H1 (cell line): ENCODE results near the gene NXN. TPM values are rescaled to one million over a fixed set of nuclear protein-coding genes. Genes with fewer than 3 reads are reported as not detected.

ENCODE experiments used
- CTCF ChIA-PET: fragments of 300-600 bp; sonication (Branson Sonifier 250); formaldehyde crosslinking; loops from one replicate; lab custom pipeline; 2021; ENCODE audit not compliant: partially characterized antibody; lab: Charles Lee
- POLR2A ChIA-PET: fragments of 300-600 bp; sonication (Branson Sonifier 250); formaldehyde crosslinking; loops from one replicate; lab custom pipeline; 2021; ENCODE audit warnings: inconsistent platforms; ENCODE audit not compliant: partially characterized antibody; lab: Charles Lee
- DNase-seq, 2 experiments: peaks; one replicate each; pipeline versions ENCODE4 v3.0.0 to v3.0.0-alpha.2; 2010 to 2022; ENCODE audit warnings: low spot score in 2 of 2, low read depth in 1 of 2, mixed read lengths in 1 of 2
- FAIRE-seq: peaks from 2 replicates; lab custom pipeline; 2011; peaks lifted over from hg19 to GRCh38; lab: Jason Lieb, UNC
- H2AFZ ChIP-seq: 2 replicates; pipeline ENCODE4 v1.8.1; 2012; ENCODE audit warnings: low read length, inconsistent platforms
- H2AK5ac ChIP-seq: 2 replicates; pipeline ENCODE4 v1.6.1; 2013; ENCODE audit warnings: low read depth, low read length
- H2BK120ac ChIP-seq: replicated peaks from 2 replicates; pipeline ENCODE3; 2013; ENCODE audit warnings: low read depth, low read length, inconsistent platforms
- H2BK12ac ChIP-seq: 2 replicates; pipeline ENCODE4 v1.6.1; 2013; ENCODE audit warnings: low read depth, low read length
- H2BK15ac ChIP-seq: 2 replicates; pipeline ENCODE4 v1.6.1; 2013; ENCODE audit warnings: low read length
- H2BK20ac ChIP-seq: 2 replicates; pipeline ENCODE4 v1.6.1; 2013; ENCODE audit warnings: low read length
- H2BK5ac ChIP-seq: 2 replicates; pipeline ENCODE4 v1.6.1; 2013; ENCODE audit warnings: low read depth, low read length
- H3K14ac ChIP-seq: 2 replicates; pipeline ENCODE4 v1.6.1; 2013; ENCODE audit warnings: inconsistent platforms; ENCODE audit not compliant: insufficient read length
- H3K18ac ChIP-seq: 2 replicates; pipeline ENCODE4 v1.6.1; 2013; ENCODE audit warnings: low read length; ENCODE audit errors: extremely low read depth
- H3K23ac ChIP-seq: 2 replicates; pipeline ENCODE4 v1.6.1; 2013; ENCODE audit warnings: inconsistent platforms; ENCODE audit not compliant: insufficient read length
- H3K23me2 ChIP-seq: 2 replicates; pipeline ENCODE4 v1.6.1; 2013; ENCODE audit warnings: low read depth, low read length
- H3K27ac ChIP-seq: 2 replicates; pipeline ENCODE4 v1.6.1; 2011; ENCODE audit warnings: low read depth, low read length, inconsistent platforms
- H3K27me3 ChIP-seq, 4 experiments: replicated peaks in 1 of 4; 1 replicate in 1 of 4; 2 replicates in 3 of 4; pipeline versions ENCODE4 v1.6.1 to v1.8.1; 2011 to 2013; ENCODE audit warnings: low read length in 3 of 4, mild to moderate bottlenecking in 3 of 4, inconsistent platforms in 2 of 4, mixed read lengths in 2 of 4, moderate library complexity in 1 of 4; ENCODE audit not compliant: control insufficient read depth in 3 of 4, insufficient read depth in 3 of 4; ENCODE audit errors: extremely low read depth in 1 of 4
- H3K36me3 ChIP-seq, 4 experiments: 2 replicates each; pipeline versions ENCODE4 v1.6.1 to v1.8.1; 2011 to 2013; ENCODE audit warnings: mild to moderate bottlenecking in 4 of 4, low read length in 3 of 4, moderate library complexity in 2 of 4, control low read depth in 1 of 4, inconsistent platforms in 1 of 4; ENCODE audit not compliant: insufficient read depth in 4 of 4, control insufficient read depth in 2 of 4
- H3K4ac ChIP-seq: replicated peaks from 2 replicates; pipeline ENCODE3; 2013; ENCODE audit warnings: low read length, low read depth, mixed read lengths, inconsistent platforms; ENCODE audit not compliant: insufficient read length
- H3K4me1 ChIP-seq, 4 experiments: replicated peaks in 1 of 4; 1 replicate in 1 of 4; 2 replicates in 3 of 4; pipeline versions ENCODE4 v1.6.1 to v1.8.1; 2011 to 2013; ENCODE audit warnings: low read length in 3 of 4, inconsistent platforms in 2 of 4, mixed read lengths in 1 of 4; ENCODE audit not compliant: insufficient read depth in 4 of 4, control insufficient read depth in 3 of 4
- H3K4me2 ChIP-seq, 2 experiments: 2 replicates each; pipeline versions ENCODE4 v1.6.1 to v1.8.1; 2011 to 2013; ENCODE audit warnings: low read depth in 2 of 2, low read length in 2 of 2, control low read depth in 1 of 2, inconsistent platforms in 1 of 2, mild to moderate bottlenecking in 1 of 2; ENCODE audit not compliant: insufficient read depth in 1 of 2
- H3K4me3 ChIP-seq, 4 experiments: fragments of 200-600, 300-600 bp in 1 of 4; sonication (generic), shearing (Covaris generic), sonication (Bioruptor Twin) in 1 of 4; 2 replicates each; pipeline versions ENCODE4 v1.5.1 to v1.8.1; 2011 to 2016; ENCODE audit warnings: low read length in 4 of 4, low read depth in 3 of 4, control low read depth in 2 of 4, inconsistent platforms in 2 of 4, mild to moderate bottlenecking in 2 of 4, mixed read lengths in 1 of 4, moderate library complexity in 1 of 4; ENCODE audit not compliant: insufficient read depth in 2 of 4; ENCODE audit errors: extremely low read depth in 1 of 4
- H3K56ac ChIP-seq: replicated peaks from 2 replicates; pipeline ENCODE3; 2013; ENCODE audit warnings: low read depth, mild to moderate bottlenecking, mixed read lengths, low read length, inconsistent platforms; ENCODE audit not compliant: insufficient read length
- H3K79me1 ChIP-seq: 2 replicates; pipeline ENCODE4 v1.6.1; 2013; ENCODE audit warnings: low read depth, low read length, control low read depth
- H3K79me2 ChIP-seq, 2 experiments: 2 replicates each; pipeline versions ENCODE4 v1.6.1 to v1.8.1; 2012 to 2013; ENCODE audit warnings: low read length in 2 of 2, mild to moderate bottlenecking in 2 of 2, inconsistent platforms in 1 of 2; ENCODE audit not compliant: insufficient read depth in 2 of 2, control insufficient read depth in 1 of 2
- H3K9ac ChIP-seq, 4 experiments: replicated peaks in 1 of 4; 1 replicate in 1 of 4; 2 replicates in 3 of 4; pipeline versions ENCODE4 v1.6.1 to v1.8.1; 2011 to 2013; ENCODE audit warnings: low read depth in 3 of 4, low read length in 3 of 4, control low read depth in 2 of 4, mild to moderate bottlenecking in 2 of 4, moderate library complexity in 2 of 4, inconsistent platforms in 1 of 4; ENCODE audit errors: extremely low read depth in 1 of 4
- H3K9me3 ChIP-seq, 2 experiments: 2 replicates each; pipeline versions ENCODE4 v1.6.1 to v1.8.1; 2012 to 2013; ENCODE audit warnings: mild to moderate bottlenecking in 2 of 2, moderate library complexity in 2 of 2, control low read depth in 1 of 2, inconsistent platforms in 1 of 2, low read depth in 1 of 2, low read length in 1 of 2, mixed read lengths in 1 of 2; ENCODE audit not compliant: insufficient read depth in 2 of 2
- H4K20me1 ChIP-seq, 2 experiments: replicated peaks in 1 of 2; 2 replicates each; pipeline versions ENCODE3 to v1.8.1; 2011 to 2013; ENCODE audit warnings: inconsistent platforms in 2 of 2, low read length in 2 of 2, mild to moderate bottlenecking in 1 of 2; ENCODE audit not compliant: insufficient read depth in 2 of 2, control insufficient read depth in 1 of 2
- H4K5ac ChIP-seq: 2 replicates; pipeline ENCODE4 v1.6.1; 2013; ENCODE audit warnings: low read length, low read depth, mixed read lengths, inconsistent platforms; ENCODE audit not compliant: insufficient read length
- H4K8ac ChIP-seq: 2 replicates; pipeline ENCODE4 v1.8.0; 2013; ENCODE audit warnings: mild to moderate bottlenecking, moderate library complexity, low read length, inconsistent platforms; ENCODE audit not compliant: insufficient read depth; ENCODE audit errors: extremely low read depth
- H4K91ac ChIP-seq: replicated peaks from 2 replicates; pipeline ENCODE3; 2013; ENCODE audit warnings: low read length, mixed read lengths, inconsistent platforms; ENCODE audit not compliant: insufficient read length
- BACH1 ChIP-seq: IDR thresholded peaks from 2 replicates; pipeline ENCODE4 v1.6.1; 2012; ENCODE audit warnings: low read length, improper control_type of control experiment
- CTBP2 ChIP-seq: IDR thresholded peaks from 2 replicates; pipeline ENCODE4 v1.7.0; 2011; ENCODE audit warnings: borderline replicate concordance, mild to moderate bottlenecking, moderate library complexity, mixed read lengths, low read length; ENCODE audit not compliant: insufficient read depth, insufficient read length
- FOSL1 ChIP-seq: IDR thresholded peaks from 2 replicates; pipeline ENCODE4 v1.6.1; 2011; ENCODE audit warnings: mild to moderate bottlenecking, low read depth, low read length, moderate library complexity; ENCODE audit not compliant: insufficient read depth
- JUN ChIP-seq: IDR thresholded peaks from 2 replicates; pipeline ENCODE4 v1.6.1; 2011; ENCODE audit warnings: low read depth, mild to moderate bottlenecking, improper control_type of control experiment, low read length
- KDM5A ChIP-seq: fragments of 200-600 bp; IDR thresholded peaks from 2 replicates; pipeline ENCODE4 v1.7.1; 2012; ENCODE audit warnings: mild to moderate bottlenecking, low read length, inconsistent platforms, mixed read lengths
- RAD21 ChIP-seq, 2 experiments: IDR thresholded peaks in 1 of 2; conservative IDR thresholded peaks in 1 of 2; 2 replicates each; pipeline ENCODE4 v1.6.1; 2011; ENCODE audit warnings: low read depth in 2 of 2, low read length in 2 of 2, improper control_type of control experiment in 1 of 2, inconsistent platforms in 1 of 2, mild to moderate bottlenecking in 1 of 2, moderate library complexity in 1 of 2
- SAP30 ChIP-seq: fragments of 300-600 bp; sonication (generic); IDR thresholded peaks from 2 replicates; pipeline ENCODE4 v1.7.1; 2012; ENCODE audit warnings: low read length, moderate library complexity, mild to moderate bottlenecking, inconsistent platforms; ENCODE audit not compliant: insufficient read depth, insufficient replicate concordance
- SIN3A ChIP-seq, 2 experiments: IDR thresholded peaks in 1 of 2; conservative IDR thresholded peaks in 1 of 2; 2 replicates each; pipeline ENCODE4 v1.6.1; 2011 to 2012; ENCODE audit warnings: low read length in 2 of 2, improper control_type of control experiment in 1 of 2, low read depth in 1 of 2, mild to moderate bottlenecking in 1 of 2
- SIRT6 ChIP-seq: IDR thresholded peaks from one replicate; pipeline ENCODE4 v1.7.1; 2012; ENCODE audit warnings: low read length, inconsistent platforms
- SP1 ChIP-seq: IDR thresholded peaks from 2 replicates; pipeline ENCODE4 v1.6.1; 2011; ENCODE audit warnings: low read depth, low read length
- SP2 ChIP-seq: IDR thresholded peaks from 2 replicates; pipeline ENCODE4 v1.6.1; 2012; ENCODE audit warnings: mild to moderate bottlenecking, low read length, inconsistent platforms
- WGBS, 2 experiments: shearing (Covaris generic) in 1 of 2; methylation state at CpG; one replicate each; pipeline versions ENCODE4 v1.1.6 to v1.1.7; 2013 to 2015; ENCODE audit warnings: low lambda C conversion rate in 2 of 2, mixed read lengths in 2 of 2, inconsistent platforms in 1 of 2, low coverage in 1 of 2, missing lambda C conversion rate in 1 of 2; ENCODE audit not compliant: insufficient replicate concordance in 2 of 2, insufficient coverage in 1 of 2, insufficient read length in 1 of 2; ENCODE audit errors: extremely low coverage in 1 of 2, missing lambda C conversion rate in 1 of 2; 5-methylcytosine and 5-hydroxymethylcytosine counted together
- polyA plus RNA-seq, 7 experiments: library from polyadenylated mRNA; depleted of rRNA in 3 of 7; stranded (reverse) in 5 of 7; unstranded in 2 of 7; fragments of >200 nt in 5 of 7; fragments of 200-250 nt in 2 of 7; gene quantifications; 1 replicate in 5 of 7; 2 replicates in 1 of 7; 4 replicates in 1 of 7; pipeline versions ENCODE4 v1.2.1 to v1.2.3, GENCODE V29; 2011 to 2013; ENCODE audit warnings: missing spikeins in 2 of 7, mixed read lengths in 2 of 7
- total RNA-seq: library from RNA; stranded (reverse); fragmentation: NEBNext Ultra II Directional; extraction: Animal tissue kit (Norgen Biotek cat#: 25700); gene quantifications from 2 replicates; pipeline ENCODE4 v1.2.1, GENCODE V29; 2021

The NXN gene
- total and polyA plus RNA-seq, 2 of the 8 experiments (the other 6 are each of a cell fraction or from before 2014, with no cell fraction given), result 94.1 to 107 TPM

- no peak overlapping the region for H2BK15ac ChIP-seq
- TF ChIP-seq RAD21 (IDR thresholded peaks at IDR 0.05 in 1 of 2, conservative IDR thresholded peaks at IDR 0.05 in 1 of 2; ENCODE audit: low read depth in 2 of 2, low read length in 2 of 2) (no peak), JUN (no peak), SAP30 (no peak), CTBP2 (no peak), SIN3A (conservative IDR thresholded peaks at IDR 0.05 in 1 of 2, IDR thresholded peaks at IDR 0.05 in 1 of 2; ENCODE audit: low read depth in 1 of 2, low read length in 2 of 2) (no peak), SP1 (no peak), KDM5A (no peak), BACH1 (no peak), FOSL1 (no peak), SIRT6 (no peak), SP2 (no peak)
- TF ChIP-seq, all 59 proteins: peak for 0
- 95% methylated on average over 11 of the region's 11 CpGs; no CpG with 5 or more reads in 1 of the 2 experiments for WGBS, 2 experiments
Measured at GRCh38 chr17:838486-838885, 141.1 kb downstream of the NXN start.

More at GRCh38 chr17:838486-838885, 141.1 kb downstream of the NXN start:
- Histone ChIP-seq H3K27me3 (no peaks in the 10 kb centered on the region), H2BK12ac (no peak overlapping the region), H3K4ac (no peak overlapping the region), H4K5ac (no peak overlapping the region), H3K56ac (no peak overlapping the region), H2AK5ac (no peak overlapping the region), H3K4me2 (no peak overlapping the region), H3K4me3 (no peak overlapping the region), H2BK120ac (no peak overlapping the region), H2BK5ac (no peak overlapping the region), H2AFZ (no peak overlapping the region), H3K23ac (no peak overlapping the region), H3K4me1 (peaks cover 0 to 3% (median 0%) of the 10 kb centered on the region in 4 experiments; a peak in 3 of 7 replicates), H3K27ac (no peak overlapping the region), H3K18ac (no peak overlapping the region), H3K79me2 (peaks cover 0 to 55% of the 10 kb centered on the region in 2 experiments; a peak in 2 of 4 replicates), H4K20me1 (peaks cover 0 to 7% of the 10 kb centered on the region in 2 experiments), H3K23me2 (no peaks in the 10 kb centered on the region), H3K79me1 (peaks cover 10% of the 10 kb centered on the region), H3K9me3 (peaks cover 0 to 5% of the 10 kb centered on the region in 2 experiments; a peak in 1 of 4 replicates), H4K91ac (no peak overlapping the region), H3K36me3 (no peaks in the 10 kb centered on the region), H4K8ac (peak overlapping the region; percentile 3; the same call in 1 of the 2 replicates), H2BK20ac (no peak overlapping the region), H3K14ac (no peak overlapping the region), H3K9ac (no peak overlapping the region)
- ChIA-PET POLR2A (interaction anchor here (1.5 kb wide), 1 partner anchor 12 kb away, joined by 3 read pairs; no protein-coding TSS in a partner anchor), CTCF (interaction anchor here (0.7 to 5.2 kb wide), 2 partner anchors 77 to 142 kb away, joined by 3 to 20 read pairs; partner anchors contain the start of gene NXN)
- DNase-seq (no peak), FAIRE-seq (no peak)
